NCI-H82 treated with DMSO at 0.1 percent for 48 hours (cell line): ENCODE measurements around the gene RAD50.
"Not testable (repeated sequence)": the region's sequence is repeated elsewhere in the genome, so short reads cannot be mapped to it uniquely, and the experiment has no call there.

ENCODE experiments used
- DNase-seq: peaks from one replicate; lab custom pipeline; 2025; ENCODE audit not compliant: unreplicated experiment; lab: John Stamatoyannopoulos, UW

The RAD50 gene

GRCh38 chr5:132628814-132629213 is 72.0 kb downstream of the RAD50 start:
- no peak for DNase-seq

- no peak for DNase-seq
Measured at GRCh38 chr5:132629230-132629944, 72.6 kb downstream of the RAD50 start.

GRCh38 chr5:132633587-132633986 is 76.8 kb downstream of the RAD50 start:
- not testable (repeated sequence) for DNase-seq

DNA sequence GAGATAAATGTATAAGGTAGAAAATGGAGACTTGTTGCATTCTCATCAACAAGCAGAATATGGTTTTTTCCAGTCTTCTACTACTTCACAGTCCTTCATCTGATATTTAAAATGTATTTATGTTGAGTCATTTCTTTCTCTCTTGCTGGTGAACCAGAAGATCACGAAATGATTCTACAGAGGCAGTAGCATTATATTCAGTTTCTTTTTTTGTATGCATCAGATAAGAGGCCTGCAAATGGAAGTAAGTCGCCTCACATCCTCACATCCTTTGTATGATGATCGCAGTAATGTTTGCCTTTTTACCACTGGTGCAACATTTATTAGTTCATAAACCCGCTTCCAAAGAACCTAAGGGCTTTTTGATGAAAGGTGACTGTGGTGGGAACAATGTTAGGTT is 79.1 kb downstream of the RAD50 start:
- DNase-seq: no peak

GRCh38 chr5:132637241-132637640 is 80.5 kb downstream of the RAD50 start:
- DNase-seq: no peak

GRCh38 chr5:132639706-132640130 is 82.9 kb downstream of the RAD50 start:
- DNase-seq: no peak

GRCh38 chr5:132640613-132641012 is 83.8 kb downstream of the RAD50 start:
- DNase-seq: no peak

GRCh38 chr5:132641241-132641723 is 84.5 kb downstream of the RAD50 start:
- no peak for DNase-seq

- no peak for DNase-seq
Measured at GRCh38 chr5:132641841-132642240, 85.1 kb downstream of the RAD50 start.

- no peak for DNase-seq
Measured at GRCh38 chr5:132644177-132644576, 87.4 kb downstream of the RAD50 start.

GRCh38 chr5:132646583-132647266 is 89.9 kb downstream of the RAD50 start:
- no peak for DNase-seq

DNA sequence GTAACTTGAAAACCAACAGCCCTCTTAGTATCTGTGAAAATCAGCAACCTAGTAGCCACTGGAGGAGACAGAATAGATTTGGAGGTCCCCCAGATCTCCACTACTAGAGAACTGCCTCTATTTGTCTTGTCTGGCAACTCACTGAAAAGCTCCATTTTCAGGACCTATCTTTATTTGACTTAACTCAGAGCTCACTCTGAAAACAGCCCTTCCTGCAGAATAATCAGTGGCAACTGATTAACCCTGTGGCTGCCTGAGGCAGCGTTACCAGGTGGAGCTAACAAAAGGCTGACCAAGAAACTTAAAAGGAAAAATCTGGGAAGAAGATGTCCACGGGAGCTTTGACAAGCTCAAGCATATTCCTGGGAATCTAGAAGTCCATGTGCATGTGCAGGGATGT is 90.7 kb downstream of the RAD50 start:
- DNase-seq: no peak

DNA sequence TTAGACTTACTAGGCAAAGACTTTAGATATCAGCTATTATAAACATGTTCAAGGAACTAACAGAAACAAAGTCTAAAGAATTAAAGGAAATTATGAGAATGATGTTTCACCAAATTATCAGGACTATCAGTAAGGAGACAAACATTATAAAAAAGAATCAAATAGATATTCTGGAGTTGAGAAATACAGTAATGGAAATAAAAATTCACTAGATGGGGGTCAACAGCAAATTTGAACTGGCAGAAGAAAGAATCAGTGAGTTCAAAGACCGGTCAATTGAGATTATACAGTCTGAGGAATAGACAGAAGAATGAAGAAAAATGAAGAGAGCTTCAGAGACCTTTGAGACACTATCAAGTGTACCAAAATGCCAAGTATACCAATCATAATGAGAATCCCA is 91.6 kb downstream of the RAD50 start:
- DNase-seq: no peak

DNA sequence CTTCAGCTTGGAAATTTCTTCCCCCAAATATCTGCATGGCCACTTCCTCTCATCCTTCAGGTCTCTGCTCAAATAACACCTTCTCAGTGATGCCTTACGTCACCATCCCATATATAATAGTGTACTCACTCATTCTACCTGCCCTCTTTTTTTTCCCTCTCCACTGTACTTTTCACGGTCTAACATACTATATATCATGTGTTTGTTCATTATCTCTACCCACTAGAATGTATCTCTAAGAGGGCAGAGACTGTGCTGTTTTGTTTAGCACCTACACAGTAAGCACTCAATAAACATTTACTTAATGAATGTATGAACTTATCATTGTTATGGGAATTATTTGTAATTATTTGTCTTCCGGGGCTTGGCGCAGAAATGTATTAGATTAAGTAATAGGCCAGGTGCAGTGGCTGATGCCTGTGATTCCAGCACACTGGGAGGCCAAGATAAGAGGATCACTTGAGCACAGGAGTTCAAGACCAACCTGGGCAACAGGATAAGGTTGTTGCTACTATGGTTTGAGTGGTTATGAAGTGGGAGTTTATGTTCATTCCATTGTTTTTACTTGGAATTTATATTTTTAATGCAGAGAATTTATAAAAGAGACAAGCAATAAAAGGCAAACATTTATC is 95.2 kb downstream of the RAD50 start:
- no peak for DNase-seq

DNA sequence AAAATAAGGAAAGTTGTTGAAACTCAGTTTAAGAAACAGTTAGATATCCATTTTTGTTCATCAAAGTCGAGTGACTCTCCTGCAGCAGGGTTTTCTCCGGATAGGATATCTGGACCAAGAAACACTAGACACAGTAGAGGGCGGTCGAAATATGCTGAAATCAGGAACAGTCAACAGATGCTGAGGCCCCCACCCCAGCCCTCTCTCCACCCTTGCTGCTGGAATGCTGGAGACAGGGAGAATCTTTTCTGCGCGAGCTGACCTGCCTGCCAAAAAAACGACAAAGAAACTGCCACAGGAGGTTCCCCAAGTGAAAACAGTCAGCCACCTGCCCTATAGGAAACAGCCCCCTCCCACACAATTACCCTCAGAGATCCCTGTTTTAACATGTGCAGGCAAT is 96.9 kb downstream of the RAD50 start:
- DNase-seq: no peak

GRCh38 chr5:132655821-132656773 is 99.3 kb downstream of the RAD50 start:
- no peak for DNase-seq

GRCh38 chr5:132656774-132657355 is 100.1 kb downstream of the RAD50 start:
- DNase-seq: no peak

- DNase-seq: no peak
Measured at GRCh38 chr5:132657676-132658380, 101.1 kb downstream of the RAD50 start, which contains the start of gene IL13. IL13 (plus strand) TSS chr5:132658173; CDS start chr5:132658187, 14 bp downstream.

DNA sequence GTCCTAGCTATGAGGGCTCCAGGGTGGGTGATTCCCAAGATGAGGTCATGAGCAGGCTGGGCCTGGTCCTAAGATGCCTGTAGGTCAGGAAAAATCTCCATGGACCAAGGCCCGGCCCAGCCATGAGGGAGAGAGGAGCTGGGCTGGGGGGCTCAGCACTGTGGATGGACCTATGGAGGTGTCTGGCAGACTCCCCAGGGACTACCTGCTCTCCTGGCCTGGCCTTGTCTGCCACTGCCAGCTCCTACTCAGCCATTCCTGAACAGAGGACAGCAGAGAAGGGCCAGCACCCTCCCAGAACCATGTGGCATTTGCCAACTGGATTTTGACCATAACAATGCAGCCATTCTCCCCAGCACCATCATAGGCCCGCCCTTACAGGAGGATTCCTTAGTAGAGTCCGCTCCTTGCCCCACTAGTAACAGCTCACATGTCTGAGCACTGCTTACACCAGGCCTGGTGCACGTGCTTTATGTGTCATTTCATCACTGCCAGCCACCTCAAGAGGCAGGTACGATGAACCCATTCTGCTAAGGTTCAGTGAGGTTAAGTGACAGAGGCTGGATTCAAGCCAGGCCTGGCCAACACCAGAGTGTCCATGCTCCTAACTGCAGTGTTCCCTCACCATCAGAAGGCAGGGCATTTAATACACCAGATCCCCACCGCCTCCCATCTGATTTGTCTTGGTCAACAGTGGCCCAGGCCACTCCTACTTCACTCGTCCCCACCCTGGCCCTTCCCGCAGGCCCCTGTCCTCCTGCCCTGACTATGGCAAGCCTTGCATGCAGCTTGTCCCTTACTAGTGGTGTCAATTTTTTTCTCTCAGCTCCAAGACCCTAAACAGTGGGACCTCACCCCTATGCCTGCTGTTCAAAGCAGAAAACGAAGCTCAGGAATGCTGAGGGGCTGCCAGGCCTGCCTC is 101.9 kb downstream of the RAD50 start:
- no peak for DNase-seq
